HG03280 (cell line): ENCODE data around the gene APBA2.

Experiments
- ATAC-seq: cut with Tn5 transposase; IDR thresholded peaks from one replicate; pipeline ENCODE4 v1.9.1; 2021; ENCODE audit warnings: mild to moderate bottlenecking, moderate library complexity; ENCODE audit not compliant: unreplicated experiment

The APBA2 gene

GRCh38 chr15:28895146-28895545 lies 9.4 kb downstream of the APBA2 start:
- no peak for ATAC-seq

GRCh38 chr15:28895566-28895965 lies 9.8 kb downstream of the APBA2 start:
- no peak for ATAC-seq

GRCh38 chr15:28896951-28897350 lies 11.2 kb downstream of the APBA2 start:
- no peak for ATAC-seq

GRCh38 chr15:28897861-28898585 lies 12.2 kb downstream of the APBA2 start:
- no peak for ATAC-seq

- ATAC-seq: no peak
Observed at GRCh38 chr15:28899061-28899738, 13.4 kb downstream of the APBA2 start.

GRCh38 chr15:28900041-28900891 lies 14.5 kb downstream of the APBA2 start:
- no peak for ATAC-seq

- no peak for ATAC-seq
Observed at GRCh38 chr15:28900892-28901586, 15.3 kb downstream of the APBA2 start.

- ATAC-seq: no peak
Observed at GRCh38 chr15:28901587-28901980, 15.8 kb downstream of the APBA2 start.

GRCh38 chr15:28901987-28902745 lies 16.4 kb downstream of the APBA2 start:
- no peak for ATAC-seq

- ATAC-seq: no peak
Observed at GRCh38 chr15:28902856-28903255, 17.1 kb downstream of the APBA2 start.

GRCh38 chr15:28903555-28903954 lies 17.8 kb downstream of the APBA2 start:
- ATAC-seq: no peak

- ATAC-seq: no peak
Observed at GRCh38 chr15:28904003-28904402, 18.2 kb downstream of the APBA2 start.

- ATAC-seq: no peak
Observed at GRCh38 chr15:28904541-28905315, 19.0 kb downstream of the APBA2 start.

GRCh38 chr15:28907338-28907960 lies 21.7 kb downstream of the APBA2 start:
- no peak for ATAC-seq

GRCh38 chr15:28909958-28910500 lies 24.3 kb downstream of the APBA2 start:
- ATAC-seq: no peak

- ATAC-seq: no peak
Observed at GRCh38 chr15:28911310-28911931, 25.6 kb downstream of the APBA2 start.

GRCh38 chr15:28912422-28912821 lies 26.6 kb downstream of the APBA2 start:
- ATAC-seq: no peak

- ATAC-seq: no peak
Observed at GRCh38 chr15:28913171-28913765, 27.5 kb downstream of the APBA2 start.
